HCT116 (cell line): ENCODE data around the gene FBH1. TPM values are rescaled to one million over a fixed set of nuclear protein-coding genes. Genes with fewer than 3 reads are reported as not detected.

Source experiments
- ATAC-seq: fragments of 200-7000 bp; cut with Tn5 transposase; 2 replicates; pipeline ENCODE4 v1.9.1; 2020; ENCODE audit warnings: mild to moderate bottlenecking, moderate library complexity
- BruUV-seq: library from RNA; stranded (reverse); fragments of 400-500 nt; replicated peaks from 2 replicates; lab custom pipeline; 2021; lab: Mats Ljungman, UMichigan
- CTCF ChIA-PET: fragments of 300-600 bp; sonication (Branson Sonifier 250); formaldehyde crosslinking; loops from one replicate; lab custom pipeline; 2021; ENCODE audit warnings: antibody characterized with exemption; lab: Charles Lee
- POLR2A ChIA-PET: fragments of 300-600, 350-600 bp; sonication (Branson Sonifier 250); formaldehyde crosslinking; loops from one replicate; lab custom pipeline; 2021; ENCODE audit warnings: antibody characterized with exemption; lab: Charles Lee
- RAD21 ChIA-PET, 2 experiments: fragments of 300-600 bp; sonication (Branson Sonifier 250); formaldehyde crosslinking; loops; one replicate each; lab custom pipeline; 2023; ENCODE audit warnings: low total read pairs in 2 of 2; ENCODE audit not compliant: uncharacterized antibody in 2 of 2, unreplicated experiment in 2 of 2, low non-redundant PET in 1 of 2; lab: Charles Lee
- DNase-seq: peaks from one replicate; pipeline ENCODE4 v3.0.0-alpha.2; 2010; ENCODE audit warnings: low read depth, low spot score
- H2AFZ ChIP-seq: fragments of 200-600 bp; shearing (Covaris generic), sonication (generic); 2 replicates; pipeline ENCODE4 v1.6.1; 2017; ENCODE audit warnings: low read depth, mixed run types, mixed read lengths, antibody characterized with exemption, low read length; ENCODE audit not compliant: poor library complexity, severe bottlenecking
- H3K27ac ChIP-seq: 2 replicates; pipeline ENCODE4 v1.5.1; 2012; ENCODE audit warnings: low read depth, low read length
- H3K27me3 ChIP-seq: fragments of 200-600 bp; sonication (generic); 2 replicates; pipeline ENCODE4 v1.6.1; 2016; ENCODE audit warnings: mixed run types, low read length, mixed read lengths; ENCODE audit not compliant: insufficient read depth
- H3K36me3 ChIP-seq, 2 experiments: fragments of 200-500 bp in 1 of 2; fragments of 200-600 bp in 1 of 2; sonication (Bioruptor generic) in 1 of 2; sonication (generic) in 1 of 2; 2 replicates each; pipeline versions ENCODE4 v1.5.1 to v1.6.1; 2014 to 2016; ENCODE audit warnings: low read length in 2 of 2, inconsistent platforms in 1 of 2, mixed read lengths in 1 of 2, mixed run types in 1 of 2; ENCODE audit not compliant: insufficient read depth in 2 of 2, control insufficient read depth in 1 of 2
- H3K4me1 ChIP-seq, 2 experiments: fragments of 200-600 bp in 1 of 2; sonication (generic) in 1 of 2; 2 replicates each; pipeline versions ENCODE4 v1.5.1 to v1.6.1; 2012 to 2017; ENCODE audit warnings: low read length in 2 of 2, inconsistent platforms in 1 of 2, mild to moderate bottlenecking in 1 of 2, mixed read lengths in 1 of 2, mixed run types in 1 of 2, moderate library complexity in 1 of 2; ENCODE audit not compliant: insufficient read depth in 2 of 2, control insufficient read depth in 1 of 2
- H3K4me2 ChIP-seq: fragments of 200-600 bp; sonication (generic); 2 replicates; pipeline ENCODE4 v1.6.1; 2017; ENCODE audit warnings: mixed run types, low read length, mixed read lengths
- H3K4me3 ChIP-seq, 2 experiments: fragments of 200-600 bp in 1 of 2; sonication (generic) in 1 of 2; replicated peaks in 1 of 2; 2 replicates each; pipeline ENCODE4 v1.5.1; 2011 to 2016; ENCODE audit warnings: low read length in 2 of 2, control low read depth in 1 of 2, low read depth in 1 of 2, mild to moderate bottlenecking in 1 of 2, mixed read lengths in 1 of 2, mixed run types in 1 of 2
- H3K79me2 ChIP-seq: fragments of 200-600 bp; sonication (generic); 2 replicates; pipeline ENCODE4 v1.6.1; 2017; ENCODE audit warnings: mild to moderate bottlenecking, mixed run types, low read length, moderate library complexity, mixed read lengths; ENCODE audit not compliant: insufficient read depth
- H3K9ac ChIP-seq: fragments of 200-600 bp; sonication (generic); 2 replicates; pipeline ENCODE4 v1.6.1; 2016; ENCODE audit warnings: low read length, mixed read lengths
- H3K9me2 ChIP-seq: fragments of 200-600 bp; sonication (generic), shearing (Covaris generic); 2 replicates; pipeline ENCODE4 v1.6.1; 2017; ENCODE audit warnings: mixed run types, mild to moderate bottlenecking, moderate library complexity; ENCODE audit not compliant: insufficient read depth
- H3K9me3 ChIP-seq, 2 experiments: fragments of 200-500 bp in 1 of 2; fragments of 200-600 bp in 1 of 2; sonication (Bioruptor generic) in 1 of 2; sonication (generic) in 1 of 2; 2 replicates each; pipeline ENCODE4 v1.6.1; 2014 to 2017; ENCODE audit warnings: low read length in 2 of 2, mixed read lengths in 2 of 2, inconsistent platforms in 1 of 2, low read depth in 1 of 2, mild to moderate bottlenecking in 1 of 2, mixed run types in 1 of 2, moderate library complexity in 1 of 2; ENCODE audit not compliant: control insufficient read depth in 1 of 2, insufficient read depth in 1 of 2
- H4K20me1 ChIP-seq: fragments of 200-600 bp; sonication (generic), shearing (Covaris generic); 2 replicates; pipeline ENCODE4 v1.6.1; 2017; ENCODE audit warnings: mixed run types, mild to moderate bottlenecking, moderate library complexity; ENCODE audit not compliant: insufficient read depth
- CTCF ChIP-seq, 3 experiments: fragments of 200-600 bp in 1 of 3; sonication (generic) in 1 of 3; IDR thresholded peaks in 2 of 3; conservative IDR thresholded peaks in 1 of 3; 2 replicates each; pipeline ENCODE4 v1.5.1; 2012 to 2017; ENCODE audit warnings: low read depth in 2 of 3, low read length in 2 of 3, antibody characterized with exemption in 1 of 3, borderline replicate concordance in 1 of 3, control low read depth in 1 of 3, mild to moderate bottlenecking in 1 of 3, mixed read lengths in 1 of 3, mixed run types in 1 of 3, moderate library complexity in 1 of 3; ENCODE audit not compliant: insufficient read depth in 1 of 3
- FOSL1 ChIP-seq: IDR thresholded peaks from 2 replicates; pipeline ENCODE4 v1.6.1; 2012; ENCODE audit warnings: low read depth
- POLR2AphosphoS5 ChIP-seq: IDR thresholded peaks from 2 replicates; pipeline ENCODE4 v1.6.1; 2011; ENCODE audit warnings: mild to moderate bottlenecking, low read depth, low read length, moderate library complexity
- TCF7L2 ChIP-seq: IDR thresholded peaks from 2 replicates; pipeline ENCODE4 v1.7.0; 2011; ENCODE audit warnings: borderline replicate concordance, inconsistent platforms; ENCODE audit not compliant: insufficient read depth, insufficient read length; ENCODE audit errors: extremely low read depth
- YY1 ChIP-seq: IDR thresholded peaks from 2 replicates; pipeline ENCODE4 v1.6.1; 2011; ENCODE audit warnings: low read length, low read depth, moderate library complexity, mild to moderate bottlenecking; ENCODE audit not compliant: insufficient replicate concordance; ENCODE audit errors: extremely low read depth
- ZFX ChIP-seq: fragments of 450-650 bp; IDR thresholded peaks from 2 replicates; pipeline ENCODE4 v1.6.1; 2017
- ZNF274 ChIP-seq: fragments of 200-500 bp; sonication (Bioruptor generic); IDR thresholded peaks from 2 replicates; pipeline ENCODE4 v1.6.1; 2014; ENCODE audit warnings: mild to moderate bottlenecking, low read depth, low read length, inconsistent platforms
- intact Hi-C: fragments of 100-400 bp; cut with micrococcal nuclease; formaldehyde crosslinking; loops from 2 replicates; pipeline ENCODE4 v1.10.0; 2022
- total RNA-seq: library from RNA; stranded (reverse); gene quantifications from one replicate; pipeline ENCODE4 v1.2.1, GENCODE V29; 2021; ENCODE audit not compliant: unreplicated experiment

Gene FBH1
- total RNA-seq, 1 experiment from 2014 or later: 70.2 TPM

GRCh38 chr10:5894873-5895272 lies 4.8 kb downstream of the FBH1 start:
- Histone ChIP-seq H3K4me2 (no peak overlapping the region), H3K4me3 (no peak overlapping the region), H3K27me3 (no peaks in the 10 kb centered on the region), H3K79me2 (peaks cover 51% of the 10 kb centered on the region), H3K9ac (no peak overlapping the region), H3K4me1 (peaks cover 5 to 8% of the 10 kb centered on the region in 2 experiments; a peak in 3 of 4 replicates), H4K20me1 (no peaks in the 10 kb centered on the region), H3K9me2 (no peaks in the 10 kb centered on the region), H3K27ac (no peak overlapping the region), H2AFZ (no peak overlapping the region), H3K36me3 (peaks cover 14 to 44% of the 10 kb centered on the region in 2 experiments; a peak in 2 of 4 replicates), H3K9me3 (peaks cover 0 to 3% of the 10 kb centered on the region in 2 experiments; a peak in 1 of 4 replicates)
- RAD21 ChIA-PET: no interaction called here
- intact Hi-C loops: no loop called here
- no peak for DNase-seq
- no peak for TF ChIP-seq ZFX
- TF ChIP-seq ZNF274: no peak
- no peak for TF ChIP-seq POLR2AphosphoS5
- TF ChIP-seq TCF7L2: no peak
- no peak for TF ChIP-seq CTCF (IDR thresholded peaks at IDR 0.05 in 2 of 3, conservative IDR thresholded peaks at IDR 0.05 in 1 of 3; ENCODE audit: borderline replicate concordance in 1 of 3, insufficient read depth in 1 of 3, low read depth in 2 of 3, low read length in 2 of 3)
- no peak for TF ChIP-seq FOSL1
- CTCF ChIA-PET: no interaction called here
- no TSS peak for BruUV-seq
- no peak for ATAC-seq
- POLR2A ChIA-PET: no interaction called here

GRCh38 chr10:5895365-5895764 lies 5.3 kb downstream of the FBH1 start:
- no peak for TF ChIP-seq YY1
- TF ChIP-seq, all 23 proteins: peak for 0
- ATAC-seq (no peak), DNase-seq (no peak)
- H3K4me1 ChIP-seq: peaks cover 5 to 8% of the 10 kb centered on the region in 2 experiments; a peak in 3 of 4 replicates
- no peak overlapping the region for H3K4me3 ChIP-seq
- H3K9ac ChIP-seq: no peak overlapping the region
- no peak overlapping the region for H3K27ac ChIP-seq
- H3K79me2 ChIP-seq: peaks cover 51% of the 10 kb centered on the region
- POLR2A ChIA-PET: no interaction called here
- no peaks in the 10 kb centered on the region for H3K9me2 ChIP-seq
- H3K36me3 ChIP-seq: peaks cover 14 to 44% of the 10 kb centered on the region in 2 experiments; a peak in 2 of 4 replicates
- CTCF ChIA-PET: no interaction called here
- intact Hi-C loops: no loop called here
- no TSS peak for BruUV-seq
- RAD21 ChIA-PET: no interaction called here
- no peak overlapping the region for H2AFZ ChIP-seq
- no peaks in the 10 kb centered on the region for H3K27me3 ChIP-seq
- no peak overlapping the region for H3K4me2 ChIP-seq
- H4K20me1 ChIP-seq: no peaks in the 10 kb centered on the region
- H3K9me3 ChIP-seq: peaks cover 0 to 3% of the 10 kb centered on the region in 2 experiments; a peak in 1 of 4 replicates
